Measurements from ENCODE around the gene ACSL3.
A peak's percentile ranks its signal among the peaks of the same experiment; 100 is the strongest.

DNA sequence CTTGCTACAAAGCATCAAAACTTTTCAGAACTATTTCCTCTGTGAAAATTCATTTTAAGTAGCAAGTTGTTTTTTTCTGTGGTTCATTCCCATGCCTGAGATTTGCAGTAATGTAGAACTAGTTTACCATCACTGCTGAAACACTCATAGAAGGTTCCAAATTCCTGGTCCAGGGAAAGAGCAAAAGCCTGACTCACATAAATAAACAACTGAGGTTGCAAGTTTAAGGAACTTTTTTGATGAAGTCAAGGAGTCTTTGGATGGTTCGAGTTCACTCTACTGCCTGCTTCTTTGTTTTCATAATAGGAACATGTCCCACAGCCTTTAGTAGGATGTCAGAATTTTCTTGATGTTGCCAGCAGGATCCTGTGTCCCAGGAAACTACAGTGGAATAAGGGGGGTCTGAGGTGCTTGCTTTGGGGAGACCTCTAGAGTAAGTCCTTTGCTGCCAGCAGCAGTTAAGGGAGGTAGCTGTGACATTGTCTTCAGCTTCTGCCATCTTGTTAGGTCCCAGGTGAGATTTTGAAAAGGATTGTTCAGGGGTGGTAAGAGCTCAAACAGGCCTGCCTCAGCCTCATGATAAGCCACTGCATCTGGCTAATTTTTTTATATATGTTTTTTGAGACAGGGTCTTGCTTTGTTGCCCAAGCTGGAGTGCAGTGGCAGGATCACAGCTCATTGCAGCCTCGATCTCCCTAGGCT lies 43.9 kb downstream of the ACSL3 start:
- TF ChIP-seq, protein P1, sequence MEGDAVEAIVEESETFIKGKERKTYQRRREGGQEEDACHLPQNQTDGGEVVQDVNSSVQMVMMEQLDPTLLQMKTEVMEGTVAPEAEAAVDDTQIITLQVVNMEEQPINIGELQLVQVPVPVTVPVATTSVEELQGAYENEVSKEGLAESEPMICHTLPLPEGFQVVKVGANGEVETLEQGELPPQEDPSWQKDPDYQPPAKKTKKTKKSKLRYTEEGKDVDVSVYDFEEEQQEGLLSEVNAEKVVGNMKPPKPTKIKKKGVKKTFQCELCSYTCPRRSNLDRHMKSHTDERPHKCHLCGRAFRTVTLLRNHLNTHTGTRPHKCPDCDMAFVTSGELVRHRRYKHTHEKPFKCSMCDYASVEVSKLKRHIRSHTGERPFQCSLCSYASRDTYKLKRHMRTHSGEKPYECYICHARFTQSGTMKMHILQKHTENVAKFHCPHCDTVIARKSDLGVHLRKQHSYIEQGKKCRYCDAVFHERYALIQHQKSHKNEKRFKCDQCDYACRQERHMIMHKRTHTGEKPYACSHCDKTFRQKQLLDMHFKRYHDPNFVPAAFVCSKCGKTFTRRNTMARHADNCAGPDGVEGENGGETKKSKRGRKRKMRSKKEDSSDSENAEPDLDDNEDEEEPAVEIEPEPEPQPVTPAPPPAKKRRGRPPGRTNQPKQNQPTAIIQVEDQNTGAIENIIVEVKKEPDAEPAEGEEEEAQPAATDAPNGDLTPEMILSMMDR (IDR thresholded peaks at IDR 0.05), result no peak
- no peak for TF ChIP-seq POLR2A (IDR thresholded peaks at IDR 0.05)
- peak; percentile 87 for TF ChIP-seq POLR2AphosphoS5 (IDR thresholded peaks at IDR 0.05)
